K562 (cell line): ENCODE measurements around the gene AGFG1. TPM values are rescaled to one million over a fixed set of nuclear protein-coding genes. Genes with fewer than 3 reads are reported as not detected.

ENCODE experiments used
- ATAC-seq: fragments of 200-7000 bp; cut with Tn5 transposase; 3 replicates; pipeline ENCODE4 v1.9.1; 2020; ENCODE audit warnings: moderate library complexity
- BruUV-seq: library from RNA; stranded (reverse); fragments of 400-500 nt; replicated peaks from 2 replicates; lab custom pipeline; 2021; lab: Mats Ljungman, UMichigan
- CTCF ChIA-PET: fragments of 300-600 bp; formaldehyde crosslinking; extraction: SDS; loops from one replicate; lab custom pipeline; 2021; ENCODE audit warnings: low intra/inter-chr PET ratio; lab: Yijun Ruan, JAX
- POLR2A ChIA-PET: fragments of 300-600, 350-650 bp; sonication (Branson Sonifier 250); formaldehyde crosslinking; extraction: SDS; loops from one replicate; lab custom pipeline; 2021; ENCODE audit warnings: antibody characterized with exemption, inconsistent platforms; lab: Yijun Ruan, JAX
- DNase-seq, 4 experiments: peaks; one replicate each; pipeline versions ENCODE4 v3.0.0 to v3.0.0-alpha.2; 2011 to 2018; ENCODE audit warnings: low spot score in 3 of 4, mixed read lengths in 3 of 4; ENCODE audit errors: extremely low read depth in 1 of 4
- FAIRE-seq: peaks from 2 replicates; lab custom pipeline; 2011; peaks lifted over from hg19 to GRCh38; lab: Jason Lieb, UNC
- H2AFZ ChIP-seq: 2 replicates; pipeline ENCODE4 v1.6.0; 2011; ENCODE audit warnings: low read depth, low read length, control low read depth, inconsistent platforms
- H3K27ac ChIP-seq: fragments of 200-600 bp; 3 replicates; pipeline ENCODE4 v1.8.0; 2011; ENCODE audit warnings: low read depth, mild to moderate bottlenecking, control low read depth, inconsistent platforms, low read length, moderate library complexity, mixed read lengths; ENCODE audit errors: extremely low read depth
- H3K27me3 ChIP-seq, 2 experiments: fragments of 300-600 bp in 1 of 2; 2 replicates in 1 of 2; 3 replicates in 1 of 2; pipeline versions ENCODE4 v1.6.0 to v1.8.0; 2011; ENCODE audit warnings: inconsistent platforms in 2 of 2, low read length in 2 of 2, mild to moderate bottlenecking in 1 of 2, mixed read lengths in 1 of 2, moderate library complexity in 1 of 2; ENCODE audit not compliant: control insufficient read depth in 2 of 2, insufficient read depth in 2 of 2
- H3K36me3 ChIP-seq: fragments of 300-600 bp; 3 replicates; pipeline ENCODE4 v1.8.0; 2011; ENCODE audit warnings: mild to moderate bottlenecking, low read length, inconsistent platforms; ENCODE audit not compliant: control insufficient read depth, insufficient read depth
- H3K4me1 ChIP-seq, 2 experiments: fragments of 200-600 bp in 1 of 2; replicated peaks in 1 of 2; 2 replicates in 1 of 2; 3 replicates in 1 of 2; pipeline versions ENCODE4 v1.5.1 to v1.8.0; 2011; ENCODE audit warnings: inconsistent platforms in 2 of 2, low read length in 2 of 2, mild to moderate bottlenecking in 1 of 2, mixed read lengths in 1 of 2, moderate library complexity in 1 of 2; ENCODE audit not compliant: control insufficient read depth in 2 of 2, insufficient read depth in 2 of 2
- H3K4me2 ChIP-seq: 2 replicates; pipeline ENCODE4 v1.6.1; 2011; ENCODE audit warnings: low read length, control low read depth, inconsistent platforms, mixed read lengths; ENCODE audit not compliant: insufficient read depth
- H3K4me3 ChIP-seq: fragments of 200-600 bp; sonication (generic), shearing (Covaris generic); 2 replicates; pipeline ENCODE4 v1.5.1; 2016; ENCODE audit warnings: control low read depth, inconsistent platforms
- H3K79me2 ChIP-seq: fragments of 200-600 bp; 3 replicates; pipeline ENCODE4 v1.8.0; 2011; ENCODE audit warnings: low read length, inconsistent platforms; ENCODE audit not compliant: control insufficient read depth, insufficient read depth
- H3K9ac ChIP-seq, 2 experiments: 2 replicates each; pipeline versions ENCODE4 v1.6.0 to v1.6.1; 2011; ENCODE audit warnings: low read depth in 2 of 2, low read length in 2 of 2, control low read depth in 1 of 2, inconsistent platforms in 1 of 2, mild to moderate bottlenecking in 1 of 2, mixed read lengths in 1 of 2; ENCODE audit not compliant: insufficient read depth in 1 of 2
- H3K9me1 ChIP-seq: one replicate; pipeline ENCODE4 v1.6.0; 2011; ENCODE audit warnings: inconsistent platforms, mild to moderate bottlenecking, low read length, moderate library complexity; ENCODE audit not compliant: control insufficient read depth, insufficient read depth
- H3K9me3 ChIP-seq: replicated peaks from 2 replicates; pipeline ENCODE4 v1.5.1; 2011; ENCODE audit warnings: low read depth, low read length, inconsistent platforms; ENCODE audit not compliant: control insufficient read depth, insufficient read depth
- H4K20me1 ChIP-seq: replicated peaks from 2 replicates; pipeline ENCODE4 v1.6.1; 2011; ENCODE audit warnings: low read length, inconsistent platforms, mixed read lengths; ENCODE audit not compliant: control insufficient read depth, insufficient read depth
- ARID3B ChIP-seq: fragments of 250-450 bp; sonication (Bioruptor Pico); IDR thresholded peaks from 2 replicates; pipeline ENCODE4 v1.4.0; 2020; ENCODE audit warnings: borderline replicate concordance
- DMBX1 ChIP-seq: fragments of 250-450 bp; sonication (Bioruptor Pico); IDR thresholded peaks from 2 replicates; pipeline ENCODE4 v1.8.0; 2022; ENCODE audit warnings: inconsistent platforms, mild to moderate bottlenecking, moderate library complexity, borderline replicate concordance
- EGR1 ChIP-seq: fragments of 450-650 bp; conservative IDR thresholded peaks from 2 replicates; pipeline ENCODE4 v1.6.1; 2017; ENCODE audit warnings: mild to moderate bottlenecking
- MBD1 ChIP-seq: fragments of 250-450 bp; sonication (Bioruptor Pico); IDR thresholded peaks from 2 replicates; pipeline ENCODE4 v1.8.0; 2022; ENCODE audit warnings: inconsistent platforms
- MLX ChIP-seq, 2 experiments: fragments of 450-650 bp in 1 of 2; sonication (generic) in 1 of 2; formaldehyde crosslinking; conservative IDR thresholded peaks; 2 replicates each; pipeline versions ENCODE4 v1.4.0 to v1.8.1; 2020 to 2022; ENCODE audit warnings: mild to moderate bottlenecking in 1 of 2, missing genetic modification reagents in 1 of 2
- PHF20 ChIP-seq: fragments of 450-650 bp; IDR thresholded peaks from 2 replicates; pipeline ENCODE4 v1.6.1; 2018; ENCODE audit not compliant: partially characterized antibody
- RBBP5 ChIP-seq: fragments of 200-600 bp; sonication (generic); IDR thresholded peaks from 2 replicates; pipeline ENCODE4 v1.6.1; 2012; ENCODE audit warnings: borderline replicate concordance, mild to moderate bottlenecking, low read length, control low read depth, inconsistent platforms; ENCODE audit not compliant: insufficient read depth, poor library complexity, severe bottlenecking
- ZBTB17 ChIP-seq: fragments of 450-650 bp; formaldehyde crosslinking; IDR thresholded peaks from 2 replicates; pipeline ENCODE4 v1.4.0; 2020; ENCODE audit warnings: mild to moderate bottlenecking
- ZNF695 ChIP-seq: fragments of 450-650 bp; formaldehyde crosslinking; IDR thresholded peaks from 2 replicates; pipeline ENCODE4 v1.4.0; 2020; ENCODE audit warnings: mild to moderate bottlenecking, moderate library complexity
- in situ Hi-C: fragments of 300-500 bp; cut with MboI; formaldehyde crosslinking; loops from 4 replicates; pipeline ENCODE4 v1.15.0; 2018; ENCODE audit warnings: inconsistent platforms, mixed read lengths
- intact Hi-C: fragments of 100-400 bp; cut with micrococcal nuclease; formaldehyde crosslinking; loops from 2 replicates; pipeline ENCODE4 v1.14.2; 2022
- polyA plus RNA-seq, 8 experiments: library from polyadenylated mRNA; depleted of rRNA in 4 of 8; stranded (reverse) in 5 of 8; unstranded in 3 of 8; fragments of >200 nt; fragmentation: Nextera tagmentation in 2 of 8; fragmentation: Illumina TruSeq in 1 of 8; extraction: Ambion mirVana in 2 of 8; extraction: Trizol in 1 of 8; gene quantifications; 2 replicates each; pipeline versions ENCODE4 v1.2.1 to v1.2.3, GENCODE V29; 2011 to 2014; ENCODE audit warnings: inconsistent platforms in 1 of 8, missing spikeins in 1 of 8
- total RNA-seq, 7 experiments: library from RNA; depleted of rRNA in 6 of 7; stranded (reverse); fragments of >200 nt in 6 of 7; fragmentation: Illumina TruSeq in 2 of 7; extraction: Trizol in 2 of 7; gene quantifications; 2 replicates each; pipeline versions ENCODE4 v1.2.1 to v1.2.3, GENCODE V29; 2011 to 2021; ENCODE audit warnings: low replicate concordance in 1 of 7

AGFG1 gene
- total and polyA plus RNA-seq, 9 of the 15 experiments (the other 6 are each of a cell fraction or from before 2014, with no cell fraction given) = 11.2 to 97.5 (median 36.0) TPM

- Histone ChIP-seq H3K4me1 (no peaks in the 10 kb centered on the region), H3K9me1 (no peaks in the 10 kb centered on the region), H3K27me3 (no peaks in the 10 kb centered on the region), H3K9me3 (no peaks in the 10 kb centered on the region), H4K20me1 (no peaks in the 10 kb centered on the region), H3K27ac (no peak overlapping the region), H3K9ac (no peak overlapping the region), H3K4me3 (no peak overlapping the region), H3K36me3 (no peaks in the 10 kb centered on the region), H2AFZ (no peak overlapping the region), H3K79me2 (no peaks in the 10 kb centered on the region), H3K4me2 (no peak overlapping the region)
- ATAC-seq = no peak
- intact Hi-C loops (no loop called here), in situ Hi-C loops (no loop called here)
- BruUV-seq = no TSS peak
- FAIRE-seq = no peak
- TF ChIP-seq ARID3B (CRISPR knock-in tag) = no peak
- no peak for TF ChIP-seq MBD1 (CRISPR knock-in tag)
- no peak for TF ChIP-seq ZNF695 (CRISPR knock-in tag)
- TF ChIP-seq DMBX1 (CRISPR knock-in tag) = no peak
- no peak for TF ChIP-seq MLX (CRISPR knock-in tag; conservative IDR thresholded peaks at IDR 0.05)
- TF ChIP-seq ZBTB17 (CRISPR knock-in tag) = no peak
- no peak for TF ChIP-seq PHF20
- TF ChIP-seq RBBP5 = no peak
- no peak for TF ChIP-seq EGR1
- DNase-seq = no peak
- POLR2A ChIA-PET = no interaction called here
- CTCF ChIA-PET = no interaction called here
These were observed 104.2 kb downstream of the AGFG1 start for GRCh38 chr2:227576110-227576509.
